Activated CD4-positive, alpha-beta T cell treated with anti-CD3 and anti-CD28 coated beads, Interleukin-2, Interleukin-4, amounts not matched to agents 100 ng/mL and 50 ng/mL, durations not matched to agents 16 hours and 8 hours (primary cell): ENCODE results near the gene GRIFIN.
A peak's percentile ranks its signal among the peaks of the same experiment; 100 is the strongest.
"Not testable (repeated sequence)": the region's sequence is repeated elsewhere in the genome, so short reads cannot be mapped to it uniquely, and the experiment has no call there.

ENCODE experiments used
- DNase-seq: peaks from one replicate; pipeline ENCODE4 v3.0.0-alpha.2; 2020; ENCODE audit warnings: low spot score

GRIFIN gene

DNA sequence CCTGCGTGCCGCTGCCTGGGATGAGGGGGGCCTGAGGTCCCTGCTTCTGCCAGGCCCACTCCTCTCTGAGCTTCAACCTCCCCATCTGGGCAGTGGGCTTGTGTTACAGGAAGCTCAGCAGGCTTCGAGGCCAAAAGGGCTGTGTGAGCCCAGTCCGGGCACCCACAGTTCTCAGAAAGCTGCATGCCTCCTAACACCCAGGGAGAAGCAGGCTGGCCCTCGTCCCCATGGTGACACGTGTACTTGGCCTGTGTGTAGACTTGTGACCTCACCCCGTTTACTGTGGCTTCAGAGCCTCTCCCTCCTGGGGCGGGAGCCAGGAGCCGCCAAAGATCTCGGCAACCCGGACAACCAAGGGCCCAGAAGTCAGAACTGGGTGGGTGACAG is 2.2 kb upstream of the GRIFIN start:
- no peak for DNase-seq

DNA sequence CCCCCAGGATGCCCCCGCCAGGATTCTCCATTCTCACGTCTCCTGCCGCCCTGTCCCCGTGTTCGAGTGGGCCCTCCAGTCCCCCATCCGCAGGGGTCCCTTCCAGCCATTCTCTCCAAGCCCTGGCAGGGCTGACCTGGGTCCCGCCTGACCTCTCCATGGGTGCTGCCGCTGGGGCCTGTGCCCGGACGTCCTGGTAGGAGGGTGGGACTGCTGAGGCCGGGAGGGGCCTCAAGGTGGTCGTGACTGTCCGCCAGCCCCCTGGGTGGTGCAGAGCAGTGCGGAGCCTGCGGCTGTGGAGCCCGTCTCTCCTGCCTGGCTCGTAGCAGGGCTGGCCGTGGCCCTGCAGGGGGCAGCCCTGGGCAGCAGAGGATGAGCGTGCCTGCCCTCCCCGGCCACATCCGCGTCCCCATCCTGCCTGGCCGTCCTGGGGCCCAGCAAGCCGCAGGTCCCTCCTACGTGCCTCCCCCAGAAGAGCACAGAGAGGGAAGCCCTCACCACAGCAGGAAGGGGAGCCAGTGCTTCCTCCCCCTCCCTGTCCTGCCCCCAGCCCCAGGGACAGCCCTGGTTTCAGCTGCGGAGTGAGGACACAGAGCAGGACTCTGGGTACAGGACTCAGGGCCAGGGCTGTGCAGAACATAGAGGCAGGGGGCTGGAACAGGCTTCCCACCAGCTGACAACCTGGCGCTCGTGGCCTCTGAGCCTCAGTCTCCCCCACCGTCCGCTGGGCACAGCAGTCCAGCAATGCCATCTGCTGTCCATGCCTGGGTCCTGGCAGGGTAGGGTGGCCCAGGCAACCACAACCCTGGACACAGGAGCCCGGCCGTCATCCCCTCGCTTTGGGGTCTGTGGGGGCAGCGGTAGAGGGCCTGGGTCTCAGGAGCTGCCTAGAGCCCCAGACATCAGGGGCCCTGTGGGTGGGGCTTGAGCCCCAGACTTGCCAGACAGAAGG is 1.5 kb upstream of the GRIFIN start:
- peak; percentile 42 for DNase-seq

DNA sequence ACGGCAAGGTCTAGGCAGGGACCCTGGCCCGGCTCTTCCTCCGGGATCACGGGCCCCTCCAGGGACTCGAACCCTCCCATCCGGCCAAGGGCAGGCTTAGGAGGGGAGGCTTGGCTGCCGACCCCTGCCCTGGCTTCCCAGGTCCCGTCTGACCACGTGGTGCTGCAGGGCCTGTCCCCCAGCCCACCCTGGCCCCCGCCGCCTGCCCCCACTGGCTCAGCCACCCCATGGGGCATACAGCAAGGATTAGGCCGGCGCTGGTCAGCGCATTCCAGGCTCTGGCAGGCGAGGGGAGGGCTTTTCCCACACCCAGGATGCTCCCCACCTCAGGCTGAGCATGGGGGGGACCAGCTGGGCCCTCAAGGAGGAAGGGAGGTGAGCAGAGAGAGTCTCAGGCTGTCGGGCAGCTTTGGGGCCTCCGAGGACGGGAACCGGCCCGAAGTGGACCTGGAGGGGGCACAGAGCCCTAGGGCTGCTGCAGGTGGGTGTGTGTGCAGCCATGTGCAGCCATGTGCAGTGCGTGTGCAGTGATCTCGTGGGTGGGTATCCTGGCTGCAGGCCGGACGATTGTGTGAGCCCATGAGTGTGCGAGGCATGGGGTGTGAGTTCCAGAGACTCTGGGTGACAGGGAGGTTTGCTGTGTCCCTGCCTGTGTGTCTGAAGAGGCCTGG is 713 bp upstream of the GRIFIN start:
- no peak for DNase-seq

DNA sequence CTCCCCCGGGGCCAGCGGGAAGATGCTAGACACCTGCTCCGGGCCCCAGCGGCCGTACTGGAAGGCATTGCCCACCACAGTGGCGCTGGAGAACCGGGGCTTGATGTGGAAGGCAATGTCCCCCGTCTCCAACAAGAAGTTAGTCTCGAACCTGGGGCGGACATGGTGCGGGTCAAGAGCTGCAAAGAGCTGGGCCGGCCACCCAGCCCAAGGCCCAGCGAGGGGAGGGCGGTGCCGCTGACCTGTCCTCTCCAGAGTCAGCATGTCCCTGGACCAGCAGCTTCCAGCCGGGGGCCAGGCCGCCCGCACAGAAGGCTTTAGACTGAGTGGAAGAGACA is 551 bp downstream of the GRIFIN start:
- DNase-seq, result no peak

DNA sequence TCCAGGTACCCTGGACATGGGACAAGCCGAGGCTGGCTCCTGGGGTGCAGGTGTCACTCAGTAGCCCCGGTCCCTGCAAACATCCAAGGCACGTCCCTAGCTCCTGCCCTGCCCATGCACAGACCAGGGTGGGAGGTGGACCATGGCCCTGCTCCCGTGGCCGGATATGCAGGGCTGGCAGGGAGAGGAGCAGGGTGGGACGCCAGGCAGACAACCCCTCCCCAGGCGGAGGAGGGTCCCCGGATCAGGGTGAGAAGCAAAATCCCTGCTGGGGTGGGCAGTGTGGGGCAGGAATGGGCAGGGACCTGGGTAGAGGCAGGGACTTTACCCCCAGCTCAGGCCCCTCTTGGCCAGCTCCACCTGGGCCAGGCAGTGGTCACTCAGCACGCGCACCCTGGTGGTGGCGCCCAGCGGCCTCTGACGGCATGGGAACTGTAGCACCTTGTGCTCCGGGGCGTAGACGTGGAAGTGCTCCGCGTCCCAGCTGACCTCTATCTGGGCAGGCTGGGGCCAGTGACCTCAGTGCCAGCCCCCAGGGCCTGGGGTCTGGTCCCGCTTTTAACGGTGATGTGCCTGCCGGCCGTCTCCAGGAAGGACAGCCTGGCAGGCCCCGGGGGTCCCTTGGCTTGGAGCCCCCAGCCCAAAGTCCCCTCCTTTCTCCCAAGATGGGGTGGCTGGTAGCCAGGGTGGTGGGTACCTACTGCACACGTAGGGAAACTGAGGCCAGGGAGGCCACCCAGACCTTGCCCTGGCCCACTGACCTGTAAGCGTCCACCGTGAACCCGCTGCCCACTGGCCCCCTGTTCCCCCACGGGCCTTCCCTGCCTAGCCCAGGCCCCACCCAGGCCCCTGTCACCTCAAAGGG is 1.2 kb downstream of the GRIFIN start:
- no peak for DNase-seq

DNA sequence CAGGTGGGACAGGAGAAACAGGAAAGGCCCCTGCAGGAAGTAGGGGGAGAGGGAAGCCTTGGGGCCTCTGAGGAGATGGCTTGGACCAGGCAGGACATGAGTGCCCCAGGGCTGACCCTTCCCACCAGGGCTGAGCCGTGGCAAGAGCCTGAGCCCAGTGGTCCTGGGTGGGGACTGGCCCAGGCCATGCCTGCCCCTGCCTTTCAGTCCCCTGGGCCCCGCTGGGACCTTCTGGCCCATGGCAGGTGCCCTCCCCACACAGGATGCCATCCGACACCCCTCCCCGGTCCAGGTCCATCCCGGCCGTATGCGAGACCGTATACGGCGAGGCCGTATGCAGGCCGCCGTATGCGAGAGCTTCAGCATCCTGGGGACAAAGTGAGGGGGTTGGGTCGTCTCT is 2.0 kb downstream of the GRIFIN start:
- no peak for DNase-seq

DNA sequence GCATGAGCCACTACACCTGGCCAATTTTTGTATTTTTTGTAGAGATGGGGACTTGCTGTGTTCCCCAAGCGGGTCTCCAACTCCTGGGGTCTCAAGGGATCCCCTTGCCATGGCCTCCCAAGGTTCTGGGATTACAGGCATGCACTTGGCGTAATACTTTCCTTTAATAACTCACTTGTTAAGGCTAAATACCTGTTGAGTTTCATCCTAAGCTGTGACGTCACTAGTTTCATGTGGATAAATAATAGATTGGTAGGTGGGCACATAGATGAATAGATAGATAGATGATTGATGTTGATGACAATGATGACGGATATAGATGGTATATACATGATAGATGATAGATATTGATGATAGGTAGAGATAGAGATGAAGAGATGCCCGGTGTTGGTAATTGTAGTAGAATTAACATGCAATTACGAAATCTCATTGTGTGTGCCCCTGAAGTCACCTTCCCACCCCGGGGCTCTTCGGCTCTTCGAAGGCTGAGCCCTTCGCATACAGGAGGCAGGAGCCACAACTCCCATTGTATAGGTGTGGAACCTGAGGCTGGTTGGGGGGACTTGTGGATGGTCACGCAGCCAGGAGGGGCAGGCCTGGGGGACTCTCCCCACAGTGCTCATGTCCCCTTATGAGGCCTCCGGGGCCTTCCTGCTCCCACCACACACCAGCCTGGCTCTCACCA is 2.6 kb downstream of the GRIFIN start:
- DNase-seq, result no peak

DNA sequence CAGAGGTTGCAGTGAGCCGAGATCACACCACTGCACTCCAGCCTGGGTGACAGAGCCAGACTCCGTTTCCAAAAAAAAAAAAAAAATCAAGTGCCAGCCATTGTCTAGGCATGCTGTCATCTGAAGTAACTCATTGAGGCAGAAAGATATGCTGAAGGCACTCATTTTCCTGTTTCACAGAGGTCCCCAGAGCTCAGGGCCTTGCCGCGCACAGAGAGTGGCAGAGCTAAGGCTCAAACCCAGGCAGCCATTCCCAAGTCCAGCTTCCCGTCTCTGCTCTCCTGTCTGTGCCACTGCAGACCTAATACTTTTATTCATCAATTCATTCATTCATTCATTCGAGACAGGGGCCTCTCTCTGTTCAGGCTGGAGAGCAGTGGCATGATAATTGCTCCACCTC is 3.5 kb downstream of the GRIFIN start:
- DNase-seq, result no peak

DNA sequence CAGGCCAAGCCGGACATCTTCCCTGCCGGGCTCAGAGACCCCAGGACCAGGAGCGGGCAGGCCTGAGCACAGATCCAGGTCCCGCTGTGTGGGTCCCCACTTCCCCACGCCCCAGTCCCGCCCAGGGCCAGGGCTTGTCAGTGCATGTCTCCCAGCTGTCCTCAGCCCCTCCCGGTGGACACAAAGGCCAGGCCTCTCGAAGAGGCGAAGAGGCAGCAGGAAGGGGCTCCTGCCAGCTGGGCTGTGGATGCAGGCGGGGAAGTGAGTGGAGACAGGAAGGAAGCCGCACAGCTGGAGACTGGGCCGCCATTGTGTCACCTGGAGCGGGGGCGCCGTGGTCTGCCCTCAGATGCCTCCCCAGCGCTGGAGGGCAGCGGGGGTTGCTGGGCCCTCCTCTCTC is 4.8 kb downstream of the GRIFIN start:
- no peak for DNase-seq

DNA sequence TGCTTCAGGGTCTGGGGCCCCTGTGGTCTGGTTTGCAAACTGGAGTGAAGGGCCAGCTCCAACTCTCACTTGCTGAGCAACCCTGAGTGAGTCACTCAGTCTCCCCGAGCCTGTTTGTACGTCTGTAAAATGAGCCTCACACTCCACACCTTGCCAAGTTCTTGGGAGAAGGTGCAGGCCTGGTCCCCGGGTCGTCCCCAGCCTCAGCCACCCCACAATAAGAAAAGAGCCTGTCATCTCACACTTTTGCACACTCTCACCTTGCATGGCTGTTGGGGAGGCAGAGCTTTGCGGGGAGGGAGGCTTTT is 5.2 kb downstream of the GRIFIN start:
- DNase-seq, result no peak

DNA sequence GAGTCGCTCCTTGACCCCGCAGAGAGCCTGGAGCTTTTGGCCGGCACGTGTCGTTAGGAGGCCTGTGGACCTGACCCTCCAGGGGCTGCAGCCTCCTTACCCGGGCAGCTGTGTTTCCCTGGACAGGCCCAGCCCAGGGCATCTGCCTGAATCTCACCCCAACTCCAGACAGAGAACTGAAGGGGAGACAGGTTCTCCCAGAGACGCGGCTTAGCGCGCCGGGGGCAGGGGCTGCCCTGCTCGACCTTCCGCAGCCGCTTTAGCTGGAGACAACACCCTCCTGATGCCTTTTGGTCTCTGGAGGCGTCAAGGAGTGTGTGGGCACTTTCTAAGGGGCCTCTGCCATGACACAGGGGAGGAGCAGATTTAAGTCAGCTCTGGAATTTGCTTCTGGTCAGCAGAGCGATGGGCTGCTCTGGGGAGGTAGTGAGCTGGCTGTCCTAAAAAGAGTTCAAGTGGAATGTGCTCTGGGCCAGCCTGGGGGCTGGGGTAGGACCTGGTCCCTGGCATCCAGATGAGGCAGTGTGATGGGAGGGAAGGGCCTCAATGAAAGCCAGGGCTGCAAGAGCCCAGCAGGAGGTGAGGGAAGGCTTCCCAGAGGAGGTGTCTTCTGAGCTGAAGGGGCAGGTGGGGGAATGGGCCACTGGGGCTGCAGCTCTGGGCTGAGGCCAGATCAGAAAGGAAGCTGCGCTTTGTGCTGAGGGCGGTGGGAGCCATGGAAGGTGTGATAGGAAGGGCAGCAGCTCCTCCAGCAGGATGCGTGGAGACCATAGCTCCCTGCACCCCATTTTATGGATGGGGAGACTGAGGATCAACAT is 5.8 kb downstream of the GRIFIN start:
- no peak for DNase-seq

DNA sequence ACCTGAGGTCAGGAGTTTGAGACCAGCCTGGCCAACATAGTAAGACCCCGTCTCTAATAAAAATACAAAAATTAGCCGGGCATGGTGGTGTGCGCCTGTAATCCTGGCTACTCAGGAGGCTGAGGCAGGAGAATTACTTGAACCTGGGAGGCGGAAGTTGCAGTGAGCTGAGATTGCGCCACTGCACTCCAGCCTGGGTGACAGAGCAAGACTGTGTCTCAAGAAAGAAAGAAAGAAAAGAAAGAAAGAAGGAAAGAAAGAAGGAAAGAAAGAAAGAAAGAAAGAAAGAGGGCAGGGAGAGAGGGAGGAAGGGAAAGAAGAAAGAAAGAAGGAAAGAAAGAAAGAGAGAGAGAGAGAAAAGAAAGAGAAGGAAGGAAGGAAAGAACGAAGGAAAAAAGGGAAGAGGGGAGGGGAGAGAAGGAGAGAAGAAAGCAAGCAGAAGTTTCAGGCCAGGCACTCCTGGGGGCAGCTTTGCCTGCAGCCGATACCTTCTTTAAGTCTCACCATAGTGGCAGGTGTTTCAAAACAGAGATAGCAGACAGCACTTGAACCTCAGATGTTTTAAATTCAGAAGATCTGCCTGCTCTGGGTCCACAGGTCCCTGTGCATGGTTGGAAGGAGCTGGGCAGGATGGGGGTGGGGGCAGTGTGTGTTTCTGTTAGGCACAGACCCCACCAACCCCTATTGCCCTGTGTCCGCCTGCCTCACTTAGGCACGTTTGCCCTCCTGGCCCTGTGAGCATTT is 6.6 kb downstream of the GRIFIN start:
- DNase-seq, result not testable (repeated sequence)

DNA sequence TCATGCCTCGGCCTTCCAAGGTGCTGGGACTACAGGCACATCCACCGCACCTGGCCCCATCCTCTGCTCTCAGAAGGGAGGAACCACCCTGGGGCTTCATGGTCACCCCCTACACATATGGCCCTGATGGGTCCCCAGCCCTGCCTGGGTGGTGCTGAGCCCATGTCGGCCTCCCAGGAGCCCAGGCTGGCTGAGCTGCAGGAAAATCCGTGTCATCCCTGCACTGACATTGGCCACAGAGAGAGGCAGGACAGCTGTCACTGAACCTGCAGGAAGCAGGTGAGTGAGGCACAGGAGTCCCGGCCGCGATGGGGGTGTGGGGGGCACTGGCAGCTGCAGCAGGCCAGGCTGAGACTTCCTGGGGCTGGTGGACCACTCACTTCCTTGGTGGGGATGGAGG is 8.0 kb downstream of the GRIFIN start:
- DNase-seq, result no peak

DNA sequence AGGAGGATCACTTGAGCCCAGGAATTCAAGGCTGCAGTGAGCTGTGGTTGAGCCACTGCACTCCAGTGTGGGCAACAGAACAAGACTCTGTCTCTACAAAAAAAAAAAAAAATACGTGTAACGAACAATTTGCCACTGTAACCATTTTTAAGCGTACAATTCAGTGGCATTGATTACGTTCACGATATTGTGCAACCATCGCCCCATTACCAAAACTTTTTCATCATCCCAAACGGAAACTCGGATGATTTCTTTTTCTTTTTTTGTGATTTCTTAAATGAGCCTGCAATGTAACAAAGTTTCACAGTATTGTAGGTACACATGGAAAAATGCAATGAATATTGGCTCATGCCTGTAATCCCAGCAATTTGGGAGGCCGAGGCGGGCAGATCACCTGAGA is 9.5 kb downstream of the GRIFIN start:
- DNase-seq, result no peak

DNA sequence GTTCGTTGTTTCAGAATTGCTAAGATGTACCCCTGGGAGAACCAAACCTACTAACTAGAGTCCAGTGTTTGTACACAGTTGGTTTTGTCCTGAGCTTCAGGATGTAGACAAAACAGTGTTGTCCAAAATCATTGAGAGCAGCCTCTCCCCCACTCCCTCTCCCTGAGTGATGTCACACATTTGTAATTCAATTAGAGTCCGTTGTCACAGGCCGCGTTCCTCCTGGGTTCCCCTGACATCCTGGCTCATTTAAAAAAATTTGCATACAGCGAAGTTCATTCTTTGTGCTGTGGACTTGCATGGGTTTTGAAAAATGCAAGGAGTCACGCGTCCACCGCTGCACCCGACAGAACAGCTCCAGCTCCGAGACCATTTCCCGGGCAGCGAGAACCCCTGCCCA is 10.3 kb downstream of the GRIFIN start:
- no peak for DNase-seq

DNA sequence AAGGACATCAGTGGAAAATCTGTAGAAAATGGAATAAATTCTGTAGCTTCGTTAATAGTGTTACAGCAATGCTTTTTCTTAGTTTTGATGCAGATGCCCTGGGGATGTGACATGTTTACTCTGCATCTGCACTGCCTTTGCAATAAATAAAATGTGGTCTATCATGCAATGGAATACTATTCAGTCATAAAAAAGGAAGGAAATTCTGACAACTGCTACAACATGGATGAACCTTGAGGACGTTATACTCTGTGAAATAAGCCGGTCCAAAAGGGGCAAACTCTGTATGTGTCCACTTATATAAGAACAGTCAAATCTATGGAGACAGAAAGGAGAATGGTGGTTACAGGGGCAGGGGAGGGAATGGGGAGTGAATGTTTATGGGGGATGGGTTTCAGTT is 13.5 kb downstream of the GRIFIN start:
- no peak for DNase-seq

DNA sequence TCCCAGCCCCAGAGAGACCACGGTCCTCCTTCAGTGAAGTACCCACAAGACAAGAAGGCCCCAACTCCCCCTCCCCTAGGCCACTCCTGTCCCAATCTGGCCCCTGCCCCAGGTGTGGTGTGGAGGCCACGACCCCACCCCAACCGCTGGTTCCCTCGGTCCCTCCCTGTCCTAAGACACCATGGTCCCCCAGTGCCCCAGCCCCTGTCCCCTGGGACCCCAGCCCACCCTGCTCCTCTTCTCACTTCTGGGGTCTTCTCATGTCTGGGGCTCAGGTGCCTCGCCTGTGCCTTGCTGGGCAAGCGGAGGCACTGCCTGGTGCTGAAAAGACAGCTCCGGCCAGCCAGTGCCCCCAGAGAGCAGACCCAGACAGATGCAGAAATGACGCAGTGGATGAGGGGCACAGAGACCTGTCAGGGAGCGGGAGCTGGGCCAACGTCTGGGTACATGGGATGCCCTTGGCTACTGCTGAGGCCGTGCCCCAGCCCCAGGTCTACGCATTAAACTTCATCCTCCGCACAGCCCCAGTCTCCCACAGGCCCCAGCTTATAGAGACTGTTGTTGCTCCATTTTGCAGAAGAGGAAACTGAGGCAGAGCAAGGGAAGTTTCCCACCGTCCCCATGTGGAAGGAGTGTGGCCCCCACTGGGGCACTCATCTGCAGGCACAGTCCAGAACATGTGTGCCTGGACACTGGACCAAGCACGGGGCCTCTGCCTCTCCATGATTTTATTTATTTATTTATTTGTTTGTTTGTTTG is 14.8 kb downstream of the GRIFIN start:
- DNase-seq, result no peak

DNA sequence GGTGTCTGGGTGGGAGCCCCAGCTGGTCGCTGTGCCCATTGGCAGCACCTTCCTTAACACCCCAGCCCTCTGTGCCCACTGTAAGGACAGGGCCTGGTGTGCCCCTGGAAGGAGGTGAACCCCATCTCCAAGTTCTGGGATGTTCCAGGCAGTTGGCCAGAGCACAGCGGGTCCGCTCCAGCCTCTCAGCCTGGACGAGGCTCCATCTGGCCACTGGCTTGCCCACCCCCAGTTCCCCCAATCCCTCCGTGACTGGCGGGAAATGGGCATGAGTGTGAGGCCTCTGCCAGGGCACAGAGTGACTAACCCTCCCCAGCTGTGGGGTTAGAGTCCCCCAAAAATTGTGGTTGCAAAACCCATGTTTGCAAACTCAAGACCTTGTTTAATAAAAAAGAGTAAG is 15.6 kb downstream of the GRIFIN start:
- DNase-seq, result no peak

DNA sequence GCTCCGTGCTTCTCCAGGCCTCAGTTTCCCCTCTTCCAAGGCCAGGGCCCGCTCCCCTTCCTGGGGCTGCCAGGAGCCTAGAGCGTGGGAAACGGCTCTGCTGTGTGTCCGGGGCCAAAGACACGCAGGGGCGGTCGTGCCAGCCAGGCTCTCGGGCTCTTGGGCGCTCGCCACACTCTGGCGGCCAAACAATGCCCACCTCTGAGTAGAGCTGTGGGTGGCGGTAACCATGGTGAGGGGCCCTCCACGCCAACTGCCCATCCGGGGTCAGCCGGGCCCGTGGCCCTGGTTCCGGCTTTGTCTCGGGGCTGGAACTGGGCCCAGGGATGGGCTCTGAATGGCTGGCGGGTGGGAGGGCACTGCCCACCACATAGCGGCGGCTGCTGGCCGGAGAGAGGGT is 16.0 kb downstream of the GRIFIN start:
- no peak for DNase-seq

DNA sequence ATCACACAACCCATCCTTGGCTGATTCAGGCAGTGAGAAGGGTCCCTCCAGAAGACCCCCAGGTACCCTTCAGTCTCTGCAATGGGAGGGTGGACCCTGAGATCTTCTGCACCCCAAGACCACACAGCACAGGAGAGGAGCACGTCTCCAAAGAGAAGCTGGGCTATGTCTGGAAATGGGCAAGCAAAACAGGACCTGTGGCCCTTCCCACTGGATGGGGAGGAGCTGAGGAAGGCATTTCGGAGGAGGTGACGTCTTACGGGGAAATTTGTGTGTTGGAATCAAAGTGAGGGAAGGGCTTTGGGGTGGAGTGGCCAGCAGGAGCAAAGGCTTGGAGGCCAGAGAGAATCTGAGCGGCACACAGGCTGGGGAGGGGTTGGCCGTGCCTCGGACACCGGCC is 16.5 kb downstream of the GRIFIN start:
- no peak for DNase-seq
